Lower lobe of right lung (tissue), 2 donors: ENCODE measurements around the gene COL5A1. TPM values are rescaled to one million over a fixed set of nuclear protein-coding genes. Genes with fewer than 3 reads are reported as not detected.
A peak's percentile ranks its signal among the peaks of the same experiment; 100 is the strongest.
"Not testable (repeated sequence)": the region's sequence is repeated elsewhere in the genome, so short reads cannot be mapped to it uniquely, and the experiment has no call there.

Experiments used
- ATAC-seq, 2 donors: fragments of 200-7000 bp; cut with Tn5 transposase; one replicate each; pipeline ENCODE4 v1.9.1; 2020 to 2022; ENCODE audit warnings: mild to moderate bottlenecking in 2 of 2, moderate library complexity in 2 of 2
- DNase-seq: peaks from one replicate; pipeline ENCODE4 v3.0.0-alpha.2; 2020
- H3K27ac ChIP-seq: fragments of 200-600 bp; one replicate; pipeline ENCODE4 v1.8.0; 2022
- H3K27me3 ChIP-seq: fragments of 200-600 bp; one replicate; pipeline ENCODE4 v1.8.0; 2022; ENCODE audit warnings: low read depth
- H3K36me3 ChIP-seq: fragments of 200-600 bp; one replicate; pipeline ENCODE4 v1.8.0; 2022; ENCODE audit warnings: mild to moderate bottlenecking
- H3K4me1 ChIP-seq: fragments of 200-600 bp; one replicate; pipeline ENCODE4 v1.8.0; 2022
- H3K4me3 ChIP-seq: fragments of 200-600 bp; one replicate; pipeline ENCODE4 v1.8.0; 2022; ENCODE audit warnings: mild to moderate bottlenecking
- H3K9me3 ChIP-seq: fragments of 200-600 bp; one replicate; pipeline ENCODE4 v1.8.0; 2022
- intact Hi-C: fragments of 100-400 bp; cut with DNase I; formaldehyde crosslinking; loops from one replicate; pipeline ENCODE4 v1.11.0; 2022
- total RNA-seq: library from RNA; stranded (reverse); fragmentation: NEBNext Ultra II Directional; extraction: Animal tissue kit (Norgen Biotek cat#: 25700); gene quantifications from one replicate; pipeline ENCODE4 v1.2.1, GENCODE V29; 2021
- TF ChIP-seq, protein P1 (sequence below): fragments of 200-600 bp; IDR thresholded peaks from one replicate; pipeline ENCODE4 v1.8.0; 2022; ENCODE audit warnings: antibody characterized with exemption, mild to moderate bottlenecking
- donor health status: DM: no; HTN: yes; CAD: no; lungs with severe emphysema.

COL5A1 gene
- total RNA-seq, 1 donor from 2014 or later = 29.0 TPM

DNA sequence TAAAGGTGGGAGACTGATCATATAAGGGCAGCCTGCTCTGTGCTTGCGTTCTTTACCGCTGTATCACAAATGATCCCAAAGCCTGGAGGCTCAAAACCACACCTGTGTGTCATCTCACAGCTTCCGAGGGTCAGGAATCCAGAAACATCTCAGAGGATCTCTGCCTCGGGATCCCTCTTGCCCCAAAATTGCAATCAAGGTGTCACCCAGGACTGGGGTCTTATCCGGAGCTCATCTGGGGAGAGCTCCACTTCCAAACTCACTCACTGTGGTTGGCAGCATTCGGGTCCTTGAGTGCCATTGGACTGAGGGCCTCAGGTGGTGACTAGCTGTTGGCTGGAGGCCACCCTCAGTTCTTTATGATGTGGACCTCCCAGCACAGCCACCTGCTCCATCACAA, 212.3 kb downstream of the COL5A1 start:
- Histone ChIP-seq H3K27ac (no peak overlapping the region), H3K4me3 (no peak overlapping the region), H3K4me1 (no peaks in the 10 kb centered on the region), H3K9me3 (no peaks in the 10 kb centered on the region), H3K27me3 (peaks cover 3% of the 10 kb centered on the region), H3K36me3 (no peaks in the 10 kb centered on the region)
- TF ChIP-seq, protein P1, sequence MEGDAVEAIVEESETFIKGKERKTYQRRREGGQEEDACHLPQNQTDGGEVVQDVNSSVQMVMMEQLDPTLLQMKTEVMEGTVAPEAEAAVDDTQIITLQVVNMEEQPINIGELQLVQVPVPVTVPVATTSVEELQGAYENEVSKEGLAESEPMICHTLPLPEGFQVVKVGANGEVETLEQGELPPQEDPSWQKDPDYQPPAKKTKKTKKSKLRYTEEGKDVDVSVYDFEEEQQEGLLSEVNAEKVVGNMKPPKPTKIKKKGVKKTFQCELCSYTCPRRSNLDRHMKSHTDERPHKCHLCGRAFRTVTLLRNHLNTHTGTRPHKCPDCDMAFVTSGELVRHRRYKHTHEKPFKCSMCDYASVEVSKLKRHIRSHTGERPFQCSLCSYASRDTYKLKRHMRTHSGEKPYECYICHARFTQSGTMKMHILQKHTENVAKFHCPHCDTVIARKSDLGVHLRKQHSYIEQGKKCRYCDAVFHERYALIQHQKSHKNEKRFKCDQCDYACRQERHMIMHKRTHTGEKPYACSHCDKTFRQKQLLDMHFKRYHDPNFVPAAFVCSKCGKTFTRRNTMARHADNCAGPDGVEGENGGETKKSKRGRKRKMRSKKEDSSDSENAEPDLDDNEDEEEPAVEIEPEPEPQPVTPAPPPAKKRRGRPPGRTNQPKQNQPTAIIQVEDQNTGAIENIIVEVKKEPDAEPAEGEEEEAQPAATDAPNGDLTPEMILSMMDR = no peak
- no peak for DNase-seq
- intact Hi-C loops = no loop called here
- no peak for ATAC-seq

DNA sequence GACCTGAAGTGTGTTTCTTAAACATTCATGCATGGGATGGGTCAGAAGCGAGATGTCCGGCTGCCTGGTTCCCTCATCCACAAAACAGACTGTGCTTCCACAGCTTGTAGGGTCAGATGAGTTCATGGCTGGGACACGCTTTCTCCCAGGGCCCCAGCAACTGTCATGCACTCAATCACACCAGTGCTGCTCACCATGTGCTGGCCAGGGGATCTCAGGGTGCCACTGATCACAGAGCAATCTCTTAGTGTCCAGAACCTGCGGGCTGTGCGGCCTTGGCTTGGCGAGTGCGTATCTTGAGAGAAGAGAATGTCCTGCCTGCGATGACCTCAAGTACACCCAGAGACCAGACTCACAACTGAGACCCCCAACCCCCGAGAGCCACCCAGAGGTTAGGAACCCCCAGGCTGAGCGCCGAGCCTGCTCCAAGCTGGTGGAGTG, 213.0 kb downstream of the COL5A1 start:
- Histone ChIP-seq H3K4me3 (no peak overlapping the region), H3K27me3 (peaks cover 3% of the 10 kb centered on the region), H3K36me3 (no peaks in the 10 kb centered on the region), H3K27ac (no peak overlapping the region), H3K9me3 (no peaks in the 10 kb centered on the region), H3K4me1 (no peaks in the 10 kb centered on the region)
- intact Hi-C loops = no loop called here
- ATAC-seq = no peak
- peak; percentile 25 for DNase-seq
- TF ChIP-seq, protein P1 = no peak

DNA sequence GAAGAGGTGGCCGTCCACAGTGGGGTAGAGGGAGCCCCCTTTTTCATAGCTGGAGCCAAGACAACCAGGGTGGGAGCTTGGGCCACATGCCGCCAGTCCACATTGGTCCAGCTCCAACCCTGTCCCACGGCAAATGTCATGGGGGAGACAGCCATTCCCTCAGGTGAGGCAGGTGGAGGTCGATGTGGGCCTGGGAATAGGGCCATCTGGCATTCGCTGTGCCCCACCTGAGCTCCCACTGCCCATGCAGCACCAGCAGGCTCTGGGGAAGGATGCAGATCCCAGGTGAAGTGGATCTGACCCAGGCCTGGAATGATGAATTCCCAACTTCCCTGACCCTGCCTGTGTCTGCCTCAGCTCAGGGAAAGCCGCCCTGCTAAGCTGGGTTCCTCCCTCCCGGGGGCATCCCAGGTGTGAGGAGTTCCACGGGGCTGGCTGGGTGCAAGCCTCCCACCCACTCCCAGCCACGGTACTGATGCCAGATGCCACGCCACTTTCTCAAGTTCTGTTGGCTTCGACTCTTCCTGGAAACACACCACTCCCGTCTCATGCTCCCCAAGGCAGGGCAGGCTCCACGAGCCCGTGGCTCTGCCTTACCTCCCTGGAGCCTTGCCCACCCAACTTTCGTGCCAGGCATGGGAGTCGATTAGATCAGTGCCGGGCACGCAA, 213.8 kb downstream of the COL5A1 start:
- H3K36me3 ChIP-seq = no peaks in the 10 kb centered on the region
- no peaks in the 10 kb centered on the region for H3K9me3 ChIP-seq
- H3K27me3 ChIP-seq = peaks cover 3% of the 10 kb centered on the region
- no peaks in the 10 kb centered on the region for H3K4me1 ChIP-seq
- TF ChIP-seq, protein P1 = no peak
- no peak overlapping the region for H3K4me3 ChIP-seq
- no peak overlapping the region for H3K27ac ChIP-seq
- DNase-seq = peak; percentile 32
- no peak for ATAC-seq
- intact Hi-C loops = no loop called here

DNA sequence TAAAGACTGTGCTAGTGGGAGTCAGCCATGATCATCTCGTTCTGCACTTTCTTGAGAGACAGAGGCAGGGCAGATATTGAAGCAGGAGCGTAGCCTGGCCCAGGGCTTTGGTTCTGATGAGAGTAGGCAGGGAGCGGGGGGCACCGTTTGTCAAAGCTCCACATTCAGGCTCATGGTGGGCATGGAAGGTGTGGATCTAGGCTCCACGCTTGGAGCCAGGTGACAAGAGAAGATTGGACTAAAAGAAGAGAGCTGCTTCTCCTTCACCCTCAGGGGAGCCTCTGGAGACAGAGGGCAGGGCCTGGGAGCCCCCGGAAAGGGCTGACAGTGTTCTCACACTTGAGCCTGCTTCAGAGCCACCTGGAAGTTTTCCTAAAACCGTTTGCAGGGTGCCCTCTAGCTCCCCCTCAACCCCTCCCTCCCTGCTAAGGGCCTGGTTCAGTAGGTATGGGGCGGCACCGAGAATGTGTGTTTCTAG, 214.3 kb downstream of the COL5A1 start:
- Histone ChIP-seq H3K36me3 (no peaks in the 10 kb centered on the region), H3K4me3 (no peak overlapping the region), H3K27me3 (peaks cover 3% of the 10 kb centered on the region), H3K27ac (no peak overlapping the region), H3K9me3 (no peaks in the 10 kb centered on the region), H3K4me1 (no peaks in the 10 kb centered on the region)
- DNase-seq = peak; percentile 32
- ATAC-seq = no peak
- TF ChIP-seq, protein P1 = no peak
- intact Hi-C loops = no loop called here

DNA sequence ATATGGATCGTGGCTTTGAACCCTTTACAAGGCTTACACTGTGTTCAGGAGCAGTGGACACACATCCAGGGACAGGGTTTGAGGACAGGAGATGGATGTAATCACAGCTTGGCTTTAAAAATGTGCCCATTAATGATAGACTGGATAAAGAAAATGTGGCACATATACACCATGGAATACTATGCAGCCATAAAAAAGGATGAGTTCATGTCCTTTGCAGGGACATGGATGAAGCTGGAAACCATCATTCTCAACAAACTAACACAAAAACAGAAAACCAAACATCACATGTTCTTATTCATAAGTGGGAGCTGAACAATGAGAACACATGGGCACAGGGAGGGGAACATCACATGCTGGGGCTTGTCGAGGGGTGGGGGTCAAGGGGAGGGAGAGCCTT, 215.8 kb downstream of the COL5A1 start:
- intact Hi-C loops, H3K27ac ChIP-seq, H3K27me3 ChIP-seq, H3K4me3 ChIP-seq, H3K9me3 ChIP-seq, H3K4me1 ChIP-seq, ATAC-seq, DNase-seq, H3K36me3 ChIP-seq: not testable (repeated sequence)

DNA sequence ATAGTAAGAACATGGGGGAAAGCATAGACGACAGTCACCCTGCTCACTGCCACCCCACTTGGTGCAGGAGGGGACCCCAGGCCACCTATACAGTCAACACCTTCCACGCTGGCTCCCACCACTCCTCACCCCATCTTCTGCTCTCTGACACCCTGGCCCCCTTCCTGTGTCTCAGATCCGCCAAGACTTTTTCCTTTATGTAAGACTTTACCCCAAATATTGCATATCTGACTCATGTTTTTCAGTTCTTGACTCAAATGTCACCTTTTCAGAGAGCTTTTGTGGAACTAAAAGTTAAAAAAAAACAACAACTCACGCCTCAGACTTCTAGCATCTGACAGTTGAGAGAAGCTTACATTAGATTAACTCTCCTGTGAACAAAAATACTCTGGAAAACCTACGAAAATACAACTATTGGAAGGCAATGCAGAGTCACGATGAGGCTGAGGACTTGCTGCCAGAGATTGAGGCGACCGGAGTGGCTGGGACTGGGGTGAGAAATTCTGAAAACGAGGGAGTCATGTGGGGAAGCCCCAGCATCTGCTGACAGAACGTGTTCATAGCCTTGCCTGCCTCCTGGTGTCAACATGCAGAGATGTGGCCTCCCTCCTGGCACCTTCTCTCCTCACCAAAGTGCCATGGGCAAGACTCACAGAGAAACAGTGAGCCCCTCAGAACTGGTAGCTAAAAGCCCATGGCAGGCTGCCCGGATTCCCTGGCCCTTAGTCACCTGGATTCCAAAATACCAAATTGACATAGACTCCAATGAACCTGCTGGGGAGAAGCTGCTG, 216.6 kb downstream of the COL5A1 start:
- Histone ChIP-seq H3K4me3 (no peak overlapping the region), H3K9me3 (no peaks in the 10 kb centered on the region), H3K36me3 (no peaks in the 10 kb centered on the region), H3K27me3 (peaks cover 3% of the 10 kb centered on the region), H3K4me1 (no peaks in the 10 kb centered on the region), H3K27ac (no peak overlapping the region)
- TF ChIP-seq, protein P1 = no peak
- no peak for ATAC-seq
- DNase-seq = no peak
- intact Hi-C loops = no loop called here
